Measurements from ENCODE around the gene NR3C2. TPM values are rescaled to one million over a fixed set of nuclear protein-coding genes. Genes with fewer than 3 reads are reported as not detected.

The NR3C2 gene
- total RNA-seq, 1 experiment from 2014 or later: 0.16 TPM

DNA sequence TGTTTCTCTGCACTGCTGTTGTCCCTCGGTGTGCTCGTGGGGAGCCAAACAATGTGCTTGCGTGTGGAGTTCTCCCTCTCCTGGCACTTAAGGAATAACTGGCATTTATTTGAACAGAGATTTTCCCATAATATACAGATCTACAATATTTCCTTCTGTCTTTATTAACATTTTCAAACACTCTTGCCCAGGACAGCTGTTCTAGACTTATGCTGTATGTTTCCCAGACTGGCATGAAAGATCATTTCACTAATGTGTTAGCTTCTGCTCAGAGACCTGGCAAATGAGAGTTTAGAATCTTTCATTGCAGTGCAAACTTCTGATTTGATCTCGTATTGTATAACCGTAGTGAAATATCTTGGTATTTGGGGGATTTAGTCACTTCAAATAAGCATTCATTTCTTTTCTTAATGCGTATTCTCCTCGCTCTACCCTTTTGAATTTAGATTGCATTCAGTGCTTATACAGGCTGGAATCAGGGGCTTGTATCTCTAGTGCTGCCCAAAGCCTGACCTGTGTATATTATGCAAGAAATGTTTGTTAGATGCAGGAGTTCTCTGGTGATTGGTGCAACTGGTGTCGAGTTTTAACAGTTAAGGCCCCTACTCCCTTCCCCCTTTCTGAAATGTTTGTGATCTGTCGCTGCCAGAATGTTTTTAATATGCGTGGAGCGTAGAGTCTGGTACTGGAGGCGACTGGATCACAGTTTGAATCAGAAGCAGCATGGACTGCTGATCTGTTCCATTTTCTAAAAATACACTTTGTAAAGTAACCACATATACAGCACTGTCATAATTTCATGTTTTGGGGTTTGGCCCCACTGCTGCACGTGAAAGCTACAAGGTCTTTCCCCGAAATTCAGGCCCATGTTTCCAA lies 384.0 kb downstream of the NR3C2 start:
- BruUV-seq (replicated peaks): no TSS peak
- Histone ChIP-seq H3K27me3 (replicated peaks; ENCODE audit: control insufficient read depth, insufficient read depth, low read length) (no peaks in the 10 kb centered on the region), H3K36me3 (ENCODE audit: control insufficient read depth, insufficient read depth, low read length) (no peaks in the 10 kb centered on the region), H3K4me1 (no peaks in the 10 kb centered on the region), H3K9me3 (no peaks in the 10 kb centered on the region), H3K4me3 (ENCODE audit: low read depth, low read length) (no peak overlapping the region)
- H3K27ac Mint-ChIP-seq (ENCODE audit: unreplicated experiment): no peak overlapping the region
- DNase-seq: no peak
- no peak overlapping the region for H3K4me3 Mint-ChIP-seq (ENCODE audit: unreplicated experiment)
- POLR2A ChIA-PET: no interaction called here
- H3K36me3 Mint-ChIP-seq (ENCODE audit: insufficient read depth, unreplicated experiment): peaks cover 11% of the 10 kb centered on the region
- TF ChIP-seq, protein P1, sequence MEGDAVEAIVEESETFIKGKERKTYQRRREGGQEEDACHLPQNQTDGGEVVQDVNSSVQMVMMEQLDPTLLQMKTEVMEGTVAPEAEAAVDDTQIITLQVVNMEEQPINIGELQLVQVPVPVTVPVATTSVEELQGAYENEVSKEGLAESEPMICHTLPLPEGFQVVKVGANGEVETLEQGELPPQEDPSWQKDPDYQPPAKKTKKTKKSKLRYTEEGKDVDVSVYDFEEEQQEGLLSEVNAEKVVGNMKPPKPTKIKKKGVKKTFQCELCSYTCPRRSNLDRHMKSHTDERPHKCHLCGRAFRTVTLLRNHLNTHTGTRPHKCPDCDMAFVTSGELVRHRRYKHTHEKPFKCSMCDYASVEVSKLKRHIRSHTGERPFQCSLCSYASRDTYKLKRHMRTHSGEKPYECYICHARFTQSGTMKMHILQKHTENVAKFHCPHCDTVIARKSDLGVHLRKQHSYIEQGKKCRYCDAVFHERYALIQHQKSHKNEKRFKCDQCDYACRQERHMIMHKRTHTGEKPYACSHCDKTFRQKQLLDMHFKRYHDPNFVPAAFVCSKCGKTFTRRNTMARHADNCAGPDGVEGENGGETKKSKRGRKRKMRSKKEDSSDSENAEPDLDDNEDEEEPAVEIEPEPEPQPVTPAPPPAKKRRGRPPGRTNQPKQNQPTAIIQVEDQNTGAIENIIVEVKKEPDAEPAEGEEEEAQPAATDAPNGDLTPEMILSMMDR (IDR thresholded peaks at IDR 0.05; ENCODE audit: insufficient read depth in 1 of 2, low read depth in 1 of 2, low read length in 1 of 2, severe bottlenecking in 1 of 2, unreplicated experiment in 1 of 2): no peak
- peaks cover 7% of the 10 kb centered on the region for H3K4me1 Mint-ChIP-seq (ENCODE audit: low read depth, unreplicated experiment)
- H3K27me3 Mint-ChIP-seq (ENCODE audit: insufficient read depth, unreplicated experiment): no peaks in the 10 kb centered on the region
- CTCF ChIA-PET: no interaction called here
- intact Hi-C loops (cut with micrococcal nuclease; ENCODE audit: unreplicated experiment): no loop called here
- H3K9me3 Mint-ChIP-seq (ENCODE audit: unreplicated experiment): no peaks in the 10 kb centered on the region

DNA sequence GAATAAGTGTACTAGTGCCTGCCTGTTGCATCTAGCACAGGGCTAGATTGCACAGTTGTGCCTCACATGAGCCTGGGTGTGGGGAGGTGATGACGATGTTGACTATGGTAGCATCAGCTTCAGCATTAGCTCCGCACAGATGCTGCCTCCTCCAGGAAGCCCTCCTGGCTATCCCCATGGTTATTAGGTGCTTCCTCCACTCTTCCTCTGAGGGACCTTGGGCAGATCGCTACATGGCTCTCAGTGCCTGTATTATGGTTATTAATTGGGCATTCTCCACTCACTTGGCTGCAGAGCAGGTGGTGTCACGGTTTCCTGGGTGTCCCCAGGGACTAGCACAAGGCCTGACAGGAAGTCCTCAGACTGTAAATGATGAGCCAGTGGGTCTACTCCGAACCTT lies 384.7 kb downstream of the NR3C2 start:
- ChIA-PET CTCF (no interaction called here), POLR2A (no interaction called here)
- intact Hi-C loops (cut with micrococcal nuclease; ENCODE audit: unreplicated experiment): no loop called here
- Histone ChIP-seq H3K27me3 (replicated peaks; ENCODE audit: control insufficient read depth, insufficient read depth, low read length) (no peaks in the 10 kb centered on the region), H3K4me1 (no peaks in the 10 kb centered on the region), H3K9me3 (no peaks in the 10 kb centered on the region), H3K36me3 (ENCODE audit: control insufficient read depth, insufficient read depth, low read length) (no peaks in the 10 kb centered on the region), H3K4me3 (ENCODE audit: low read depth, low read length) (no peak overlapping the region)
- peaks cover 11% of the 10 kb centered on the region for H3K36me3 Mint-ChIP-seq (ENCODE audit: insufficient read depth, unreplicated experiment)
- H3K4me1 Mint-ChIP-seq (ENCODE audit: low read depth, unreplicated experiment): peaks cover 7% of the 10 kb centered on the region
- H3K27me3 Mint-ChIP-seq (ENCODE audit: insufficient read depth, unreplicated experiment): no peaks in the 10 kb centered on the region
- TF ChIP-seq, protein P1 (IDR thresholded peaks at IDR 0.05; ENCODE audit: insufficient read depth in 1 of 2, low read depth in 1 of 2, low read length in 1 of 2, severe bottlenecking in 1 of 2, unreplicated experiment in 1 of 2): no peak
- no peak overlapping the region for H3K27ac Mint-ChIP-seq (ENCODE audit: unreplicated experiment)
- BruUV-seq (replicated peaks): no TSS peak
- H3K9me3 Mint-ChIP-seq (ENCODE audit: unreplicated experiment): no peaks in the 10 kb centered on the region
- H3K4me3 Mint-ChIP-seq (ENCODE audit: unreplicated experiment): no peak overlapping the region
- DNase-seq: no peak

DNA sequence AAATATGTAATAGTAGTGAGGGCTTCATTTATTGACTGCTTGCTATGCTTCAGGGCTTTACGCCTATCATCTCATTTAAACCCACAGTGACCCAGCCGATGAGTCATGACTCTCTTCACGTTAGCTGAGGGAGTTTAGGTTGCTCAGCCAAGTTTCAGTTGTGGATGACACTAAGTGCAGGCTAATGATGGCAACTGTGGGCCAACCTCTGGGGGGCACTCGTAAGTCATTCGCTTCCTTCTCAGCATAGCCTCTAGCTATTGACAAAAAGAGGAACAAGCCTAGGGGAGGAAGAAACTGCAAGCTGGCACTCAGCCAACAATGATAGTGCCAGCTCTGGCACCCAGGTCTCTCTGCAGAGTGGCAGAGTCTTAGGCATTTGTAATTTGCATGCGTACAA lies 385.3 kb downstream of the NR3C2 start:
- DNase-seq: no peak
- no peak overlapping the region for H3K27ac Mint-ChIP-seq (ENCODE audit: unreplicated experiment)
- H3K27me3 ChIP-seq (replicated peaks; ENCODE audit: control insufficient read depth, insufficient read depth, low read length): no peaks in the 10 kb centered on the region
- intact Hi-C loops (cut with micrococcal nuclease; ENCODE audit: unreplicated experiment): no loop called here
- no peaks in the 10 kb centered on the region for H3K9me3 Mint-ChIP-seq (ENCODE audit: unreplicated experiment)
- H3K4me1 Mint-ChIP-seq (ENCODE audit: low read depth, unreplicated experiment): peaks cover 5% of the 10 kb centered on the region
- BruUV-seq (replicated peaks): no TSS peak
- no peaks in the 10 kb centered on the region for H3K9me3 ChIP-seq
- CTCF ChIA-PET: no interaction called here
- peaks cover 11% of the 10 kb centered on the region for H3K36me3 Mint-ChIP-seq (ENCODE audit: insufficient read depth, unreplicated experiment)
- H3K4me1 ChIP-seq: no peaks in the 10 kb centered on the region
- POLR2A ChIA-PET: no interaction called here
- TF ChIP-seq, protein P1 (IDR thresholded peaks at IDR 0.05; ENCODE audit: insufficient read depth in 1 of 2, low read depth in 1 of 2, low read length in 1 of 2, severe bottlenecking in 1 of 2, unreplicated experiment in 1 of 2): no peak
- H3K4me3 ChIP-seq (ENCODE audit: low read depth, low read length): no peak overlapping the region
- H3K4me3 Mint-ChIP-seq (ENCODE audit: unreplicated experiment): no peak overlapping the region
- H3K27me3 Mint-ChIP-seq (ENCODE audit: insufficient read depth, unreplicated experiment): no peaks in the 10 kb centered on the region
- no peaks in the 10 kb centered on the region for H3K36me3 ChIP-seq (ENCODE audit: control insufficient read depth, insufficient read depth, low read length)
